ENCODE results near the gene MAML2.

- TF ChIP-seq CTCF (IDR thresholded peaks at IDR 0.05) = no peak
- no peak for TF ChIP-seq POLR2A (IDR thresholded peaks at IDR 0.05)
These were observed 108.0 kb downstream of the MAML2 start for GRCh38 chr11:96234866-96235441.
